Loucy (cell line): ENCODE results near the gene ARHGAP40.

Experiments
- CTCF ChIP-seq: fragments of 200-600 bp; sonication (generic); conservative IDR thresholded peaks from 2 replicates; pipeline ENCODE4 v1.5.1; 2014; ENCODE audit warnings: mild to moderate bottlenecking, antibody characterized with exemption, low read length
- EZH2phosphoT487 ChIP-seq: fragments of 200-600 bp; IDR thresholded peaks from 2 replicates; pipeline ENCODE4 v1.6.1; 2018; ENCODE audit warnings: antibody characterized with exemption, mild to moderate bottlenecking, moderate library complexity, borderline replicate concordance

GRCh38 chr20:38649275-38649891 is 47.8 kb downstream of the ARHGAP40 start:
- TF ChIP-seq CTCF (peak; percentile 74), EZH2phosphoT487 (no peak)
